Measurements from ENCODE around the gene SIDT2. TPM values are rescaled to one million over a fixed set of nuclear protein-coding genes. Genes with fewer than 3 reads are reported as not detected.
"Not testable (repeated sequence)": the region's sequence is repeated elsewhere in the genome, so short reads cannot be mapped to it uniquely, and the experiment has no call there.

Gene SIDT2
- total RNA-seq, 1 experiment from 2014 or later: 11.8 TPM

DNA sequence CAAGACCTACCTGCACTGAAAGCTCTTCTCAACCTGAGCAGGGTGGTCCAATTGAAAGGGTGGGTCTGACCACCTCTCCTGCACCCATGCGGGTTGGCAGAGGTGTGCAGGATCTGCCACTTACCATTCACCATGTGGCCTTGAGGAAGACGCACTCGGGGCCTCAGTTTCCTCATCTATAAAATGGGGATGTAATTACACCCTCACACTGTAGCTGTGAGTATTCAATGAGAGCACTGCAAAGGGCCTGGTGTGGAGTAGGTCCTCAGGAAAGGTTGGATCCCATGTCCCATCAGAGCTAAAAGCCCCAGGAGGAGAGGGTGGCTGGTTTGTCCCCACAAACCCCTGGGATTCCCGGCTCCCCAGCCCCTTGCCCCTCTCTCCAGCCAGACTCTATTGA lies 20.1 kb downstream of the SIDT2 start:
- no peak for DNase-seq (ENCODE audit: low read depth)
- in situ Hi-C loops (cut with HindIII; ENCODE audit: low pct_unique_long_range_greater_than_20kb, low sequenced_read_pairs): no loop called here

- DNase-seq (ENCODE audit: low read depth): no peak
- in situ Hi-C loops (cut with HindIII; ENCODE audit: low pct_unique_long_range_greater_than_20kb, low sequenced_read_pairs): no loop called here
Observed at GRCh38 chr11:117199053-117199915, 20.7 kb downstream of the SIDT2 start, which contains the start of gene TAGLN. TSS of gene TAGLN (plus strand) at chr11:117199370. CDS start at chr11:117203014, 3,644 bp downstream.

- no peak for DNase-seq (ENCODE audit: low read depth)
- in situ Hi-C loops (cut with HindIII; ENCODE audit: low pct_unique_long_range_greater_than_20kb, low sequenced_read_pairs): no loop called here
Observed at GRCh38 chr11:117199916-117200812, 21.6 kb downstream of the SIDT2 start.

DNA sequence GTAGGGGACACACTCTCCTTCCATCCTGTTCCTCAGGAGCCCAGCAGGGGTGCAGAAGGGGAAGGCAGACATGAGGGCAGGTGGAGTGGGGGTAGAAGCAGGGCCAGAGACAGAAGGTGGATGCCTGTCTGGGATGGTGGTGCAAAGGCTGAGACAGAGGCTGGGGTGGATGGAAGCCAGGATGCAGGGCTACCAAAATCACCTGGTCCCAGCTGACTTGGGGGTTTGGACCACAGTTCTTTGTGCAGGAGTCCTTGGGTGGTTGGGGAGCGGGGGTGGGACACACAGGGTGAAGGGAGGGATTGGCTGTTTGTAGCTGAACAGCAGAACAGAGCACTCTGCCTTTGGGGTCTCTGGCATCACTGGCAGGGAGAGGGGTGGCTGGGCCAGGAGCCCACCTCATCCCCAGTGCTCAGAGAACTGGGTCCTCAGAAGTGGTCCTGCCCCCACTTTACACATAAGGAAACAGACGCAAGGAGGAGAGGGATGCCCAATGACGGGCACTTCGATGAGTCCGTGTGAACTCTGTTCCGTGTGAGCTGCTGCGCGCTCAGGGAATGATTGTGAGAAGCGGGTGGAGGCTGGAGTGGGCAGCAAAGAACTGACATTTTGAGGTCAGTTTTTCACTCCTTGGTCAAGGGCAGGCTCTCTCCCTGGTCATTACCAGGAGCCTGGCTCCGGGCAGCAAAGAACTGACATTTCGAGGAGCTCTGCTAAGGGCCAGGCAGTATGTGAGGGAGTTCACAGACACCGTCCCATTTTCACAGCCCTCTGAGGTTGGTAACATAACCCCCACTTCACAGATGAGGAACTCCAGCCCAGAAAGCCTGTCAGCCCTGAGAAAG lies 22.5 kb downstream of the SIDT2 start:
- in situ Hi-C loops (cut with HindIII; ENCODE audit: low pct_unique_long_range_greater_than_20kb, low sequenced_read_pairs): no loop called here
- no peak for DNase-seq (ENCODE audit: low read depth)

- DNase-seq (ENCODE audit: low read depth): no peak
- in situ Hi-C loops (cut with HindIII; ENCODE audit: low pct_unique_long_range_greater_than_20kb, low sequenced_read_pairs): no loop called here
Observed at GRCh38 chr11:117201658-117202305, 23.2 kb downstream of the SIDT2 start.

GRCh38 chr11:117202386-117203068 lies 24.0 kb downstream of the SIDT2 start:
- DNase-seq (ENCODE audit: low read depth): no peak
- in situ Hi-C loops (cut with HindIII; ENCODE audit: low pct_unique_long_range_greater_than_20kb, low sequenced_read_pairs): no loop called here

DNA sequence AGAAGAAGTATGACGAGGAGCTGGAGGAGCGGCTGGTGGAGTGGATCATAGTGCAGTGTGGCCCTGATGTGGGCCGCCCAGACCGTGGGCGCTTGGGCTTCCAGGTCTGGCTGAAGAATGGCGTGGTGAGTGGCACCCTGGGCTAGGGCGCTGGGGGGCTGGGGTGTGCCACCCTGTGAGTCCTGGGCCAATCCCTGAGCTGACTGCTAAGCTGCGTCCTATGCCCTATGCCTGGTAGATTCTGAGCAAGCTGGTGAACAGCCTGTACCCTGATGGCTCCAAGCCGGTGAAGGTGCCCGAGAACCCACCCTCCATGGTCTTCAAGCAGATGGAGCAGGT lies 24.5 kb downstream of the SIDT2 start:
- in situ Hi-C loops (cut with HindIII; ENCODE audit: low pct_unique_long_range_greater_than_20kb, low sequenced_read_pairs): no loop called here

DNA sequence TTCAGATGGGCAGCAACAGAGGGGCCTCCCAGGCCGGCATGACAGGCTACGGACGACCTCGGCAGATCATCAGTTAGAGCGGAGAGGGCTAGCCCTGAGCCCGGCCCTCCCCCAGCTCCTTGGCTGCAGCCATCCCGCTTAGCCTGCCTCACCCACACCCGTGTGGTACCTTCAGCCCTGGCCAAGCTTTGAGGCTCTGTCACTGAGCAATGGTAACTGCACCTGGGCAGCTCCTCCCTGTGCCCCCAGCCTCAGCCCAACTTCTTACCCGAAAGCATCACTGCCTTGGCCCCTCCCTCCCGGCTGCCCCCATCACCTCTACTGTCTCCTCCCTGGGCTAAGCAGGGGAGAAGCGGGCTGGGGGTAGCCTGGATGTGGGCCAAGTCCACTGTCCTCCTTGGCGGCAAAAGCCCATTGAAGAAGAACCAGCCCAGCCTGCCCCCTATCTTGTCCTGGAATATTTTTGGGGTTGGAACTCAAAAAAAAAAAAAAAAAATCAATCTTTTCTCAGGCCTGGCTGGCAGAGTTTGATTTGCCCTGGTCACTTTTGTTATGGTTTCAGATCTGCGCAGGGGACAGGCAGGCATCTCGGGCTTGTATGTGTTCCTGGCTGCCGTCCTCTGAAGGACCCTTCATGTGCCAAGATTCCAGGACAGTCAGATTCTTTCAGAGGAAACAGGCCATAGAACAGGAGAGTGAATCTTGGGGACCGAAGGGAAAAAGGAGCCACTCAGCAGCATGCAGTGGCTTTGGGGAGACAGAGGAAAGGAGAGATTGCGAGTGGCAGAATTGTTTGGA lies 25.9 kb downstream of the SIDT2 start:
- no peak for DNase-seq (ENCODE audit: low read depth)
- in situ Hi-C loops (cut with HindIII; ENCODE audit: low pct_unique_long_range_greater_than_20kb, low sequenced_read_pairs): no loop called here

More for the DNA sequence above, 24.5 kb downstream of the SIDT2 start:
- DNase-seq (ENCODE audit: low read depth): no peak

GRCh38 chr11:117205211-117205818 lies 26.8 kb downstream of the SIDT2 start:
- no peak for DNase-seq (ENCODE audit: low read depth)
- in situ Hi-C loops (cut with HindIII; ENCODE audit: low pct_unique_long_range_greater_than_20kb, low sequenced_read_pairs): no loop called here

GRCh38 chr11:117206111-117206510 lies 27.6 kb downstream of the SIDT2 start:
- DNase-seq (ENCODE audit: low read depth); in situ Hi-C loops (cut with HindIII; ENCODE audit: low pct_unique_long_range_greater_than_20kb, low sequenced_read_pairs): not testable (repeated sequence)

- in situ Hi-C loops (cut with HindIII; ENCODE audit: low pct_unique_long_range_greater_than_20kb, low sequenced_read_pairs): not testable (repeated sequence)
- peak; percentile 27 for DNase-seq (ENCODE audit: low read depth)
Observed at GRCh38 chr11:117206859-117207258, 28.3 kb downstream of the SIDT2 start.

DNA sequence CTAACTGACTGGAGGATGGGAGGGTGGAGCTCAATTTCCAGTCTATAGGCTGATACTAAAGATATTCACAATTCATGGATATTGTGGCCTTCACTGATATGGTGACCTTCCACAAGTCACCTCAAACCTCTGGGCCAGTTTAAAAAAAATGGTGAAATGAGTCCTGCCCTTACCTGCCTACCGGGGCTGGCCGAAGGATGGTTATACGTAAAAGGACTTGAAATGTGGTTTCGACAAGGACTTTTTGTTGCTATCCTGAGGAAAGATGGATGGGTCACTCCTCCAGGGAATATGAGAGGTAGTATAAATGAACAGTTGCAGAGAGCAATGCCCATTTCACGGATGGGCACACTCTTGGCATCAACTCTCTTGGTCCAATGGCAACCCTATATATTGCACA lies 28.9 kb downstream of the SIDT2 start:
- DNase-seq (ENCODE audit: low read depth); in situ Hi-C loops (cut with HindIII; ENCODE audit: low pct_unique_long_range_greater_than_20kb, low sequenced_read_pairs): not testable (repeated sequence)

DNA sequence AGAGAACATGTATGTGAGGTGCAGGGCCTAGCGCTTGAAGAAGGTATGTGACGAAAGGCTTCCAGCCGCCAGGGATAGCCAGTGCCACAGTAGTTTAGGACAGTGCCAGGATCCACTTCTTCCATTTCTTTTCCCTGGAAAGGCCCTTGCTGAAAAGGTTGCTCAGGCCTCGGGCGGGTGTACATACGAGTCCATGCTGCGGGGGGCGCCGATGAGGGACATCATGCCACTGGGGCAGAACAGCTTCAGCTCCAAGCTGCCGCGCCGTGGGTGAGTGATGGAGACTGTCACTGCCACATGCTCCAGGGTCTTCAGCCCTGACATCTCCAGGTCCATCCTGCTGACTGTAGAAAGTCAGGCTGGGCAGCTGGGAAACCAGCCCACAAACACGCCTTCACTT lies 30.2 kb downstream of the SIDT2 start:
- DNase-seq (ENCODE audit: low read depth); in situ Hi-C loops (cut with HindIII; ENCODE audit: low pct_unique_long_range_greater_than_20kb, low sequenced_read_pairs): not testable (repeated sequence)

- DNase-seq (ENCODE audit: low read depth); in situ Hi-C loops (cut with HindIII; ENCODE audit: low pct_unique_long_range_greater_than_20kb, low sequenced_read_pairs): not testable (repeated sequence)
Observed at GRCh38 chr11:117209351-117210125, 31.0 kb downstream of the SIDT2 start.

- DNase-seq (ENCODE audit: low read depth): no peak
- in situ Hi-C loops (cut with HindIII; ENCODE audit: low pct_unique_long_range_greater_than_20kb, low sequenced_read_pairs): no loop called here
Observed at GRCh38 chr11:117210620-117211019, 32.1 kb downstream of the SIDT2 start.

Data from Caki2 (cell line).